BJ (cell line): Measurements from ENCODE around the gene WASL. TPM values are rescaled to one million over a fixed set of nuclear protein-coding genes. Genes with fewer than 3 reads are reported as not detected.

Experiments used
- CTCF ChIA-PET: fragments of 350-600 bp; formaldehyde crosslinking; extraction: SDS; loops from one replicate; lab custom pipeline; 2021; ENCODE audit warnings: antibody characterized with exemption, inconsistent platforms; lab: Yijun Ruan, JAX
- POLR2A ChIA-PET: fragments of 300-600 bp; sonication (Branson Sonifier 250); formaldehyde crosslinking; extraction: SDS; loops from one replicate; lab custom pipeline; 2021; ENCODE audit warnings: antibody characterized with exemption; lab: Charles Lee
- DNase-seq: peaks from one replicate; pipeline ENCODE4 v3.0.0-alpha.2; 2011; ENCODE audit warnings: low read depth
- H3K27me3 ChIP-seq: 2 replicates; pipeline ENCODE4 v1.6.0; 2011; ENCODE audit warnings: low read length; ENCODE audit not compliant: control insufficient read depth, insufficient read depth
- H3K36me3 ChIP-seq: 2 replicates; pipeline ENCODE4 v1.5.1; 2011; ENCODE audit warnings: low read length; ENCODE audit not compliant: control insufficient read depth, insufficient read depth
- H3K4me3 ChIP-seq: 2 replicates; pipeline ENCODE4 v1.5.1; 2011; ENCODE audit warnings: low read depth, mild to moderate bottlenecking, control low read depth, low read length
- polyA plus RNA-seq: library from polyadenylated mRNA; depleted of rRNA; stranded (reverse); fragments of >200 nt; gene quantifications from 2 replicates; pipeline ENCODE4 v1.2.3, GENCODE V29; 2011
- TF ChIP-seq, protein P1 (sequence below): IDR thresholded peaks from 2 replicates; pipeline ENCODE4 v1.5.1; 2011; ENCODE audit warnings: low read depth, mild to moderate bottlenecking, control low read depth, inconsistent platforms, low read length, moderate library complexity; ENCODE audit not compliant: insufficient read depth

The WASL gene
- polyA plus RNA-seq, 1 experiment, result 4.0 TPM

DNA sequence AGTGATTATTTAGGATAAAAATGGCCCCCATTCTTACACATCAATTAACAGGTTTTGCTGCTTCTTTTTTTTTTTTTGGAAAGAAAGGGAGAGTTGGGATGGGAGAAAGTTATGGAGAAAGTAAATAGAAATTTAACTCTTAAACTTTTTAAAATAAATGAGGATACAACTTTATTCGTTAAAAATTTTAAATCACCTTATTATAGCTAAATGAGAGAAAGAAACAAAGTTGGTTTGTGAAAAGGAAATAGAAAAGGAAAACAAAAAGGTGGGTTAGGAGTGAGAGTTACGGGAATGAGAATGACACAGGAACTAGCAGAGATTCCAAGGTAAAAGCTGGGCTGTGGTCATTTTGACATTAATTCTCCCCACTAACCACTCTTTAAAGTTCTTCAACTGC is 58.3 kb downstream of the WASL start:
- Histone ChIP-seq H3K4me3 (no peak overlapping the region), H3K36me3 (0 out of 2 replicates have a peak, but pooled peaks cover 3% of the 10 kb centered on the region), H3K27me3 (no peaks in the 10 kb centered on the region)
- TF ChIP-seq, protein P1, sequence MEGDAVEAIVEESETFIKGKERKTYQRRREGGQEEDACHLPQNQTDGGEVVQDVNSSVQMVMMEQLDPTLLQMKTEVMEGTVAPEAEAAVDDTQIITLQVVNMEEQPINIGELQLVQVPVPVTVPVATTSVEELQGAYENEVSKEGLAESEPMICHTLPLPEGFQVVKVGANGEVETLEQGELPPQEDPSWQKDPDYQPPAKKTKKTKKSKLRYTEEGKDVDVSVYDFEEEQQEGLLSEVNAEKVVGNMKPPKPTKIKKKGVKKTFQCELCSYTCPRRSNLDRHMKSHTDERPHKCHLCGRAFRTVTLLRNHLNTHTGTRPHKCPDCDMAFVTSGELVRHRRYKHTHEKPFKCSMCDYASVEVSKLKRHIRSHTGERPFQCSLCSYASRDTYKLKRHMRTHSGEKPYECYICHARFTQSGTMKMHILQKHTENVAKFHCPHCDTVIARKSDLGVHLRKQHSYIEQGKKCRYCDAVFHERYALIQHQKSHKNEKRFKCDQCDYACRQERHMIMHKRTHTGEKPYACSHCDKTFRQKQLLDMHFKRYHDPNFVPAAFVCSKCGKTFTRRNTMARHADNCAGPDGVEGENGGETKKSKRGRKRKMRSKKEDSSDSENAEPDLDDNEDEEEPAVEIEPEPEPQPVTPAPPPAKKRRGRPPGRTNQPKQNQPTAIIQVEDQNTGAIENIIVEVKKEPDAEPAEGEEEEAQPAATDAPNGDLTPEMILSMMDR, result no peak
- no peak for DNase-seq
- ChIA-PET POLR2A (no interaction called here), CTCF (interaction anchor here (0.7 to 2.5 kb wide), 3 partner anchors 11 to 175 kb away, joined by 3 to 11 read pairs (median 3); no protein-coding TSS in a partner anchor)

DNA sequence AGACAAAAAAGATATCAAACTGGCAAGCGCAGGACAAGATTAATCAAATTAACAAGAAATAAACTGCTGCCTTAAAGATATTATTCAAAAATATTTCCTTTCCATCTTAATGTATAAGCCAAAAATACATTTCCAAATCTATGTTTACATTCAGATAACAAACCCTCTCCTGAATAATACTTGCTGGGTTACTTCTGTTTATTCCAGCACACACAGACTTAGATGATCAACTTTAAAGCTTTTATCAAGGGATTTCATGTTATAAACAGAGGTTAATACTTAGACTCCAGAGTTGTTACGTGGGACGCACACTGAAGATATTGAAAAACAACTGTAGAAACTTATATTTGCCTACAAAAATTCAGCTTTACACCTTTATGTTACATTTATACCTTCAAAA is 59.6 kb downstream of the WASL start:
- TF ChIP-seq, protein P1, result no peak
- H3K27me3 ChIP-seq, result no peaks in the 10 kb centered on the region
- POLR2A ChIA-PET, result no interaction called here
- CTCF ChIA-PET, result interaction anchor here (1.0 to 2.5 kb wide), 3 partner anchors 12 to 59 kb away, joined by 3 to 11 read pairs (median 6); partner anchors contain the start of gene WASL
- 0 out of 2 replicates have a peak, but pooled peaks cover 3% of the 10 kb centered on the region for H3K36me3 ChIP-seq
- DNase-seq, result no peak
- H3K4me3 ChIP-seq, result no peak overlapping the region

- POLR2A ChIA-PET, result no interaction called here
- Histone ChIP-seq H3K36me3 (0 out of 2 replicates have a peak, but pooled peaks cover 3% of the 10 kb centered on the region), H3K4me3 (no peak overlapping the region), H3K27me3 (no peaks in the 10 kb centered on the region)
- no peak for DNase-seq
- TF ChIP-seq, protein P1, result no peak
- CTCF ChIA-PET, result interaction anchor here (2.3 kb wide), 1 partner anchor 14 kb away, joined by 7 read pairs; no protein-coding TSS in a partner anchor
Measured at GRCh38 chr7:123687727-123688126, 61.1 kb downstream of the WASL start.

GRCh38 chr7:123687161-123687560 is 61.6 kb downstream of the WASL start:
- Histone ChIP-seq H3K4me3 (no peak overlapping the region), H3K36me3 (no peaks in the 10 kb centered on the region), H3K27me3 (no peaks in the 10 kb centered on the region)
- ChIA-PET POLR2A (no interaction called here), CTCF (interaction anchor here (1.3 to 2.3 kb wide), 2 partner anchors 14 to 181 kb away, joined by 3 to 7 read pairs; no protein-coding TSS in a partner anchor)
- TF ChIP-seq, protein P1, result no peak
- no peak for DNase-seq

- Histone ChIP-seq H3K4me3 (no peak overlapping the region), H3K27me3 (no peaks in the 10 kb centered on the region), H3K36me3 (no peaks in the 10 kb centered on the region)
- ChIA-PET CTCF (interaction anchor here (0.8 to 1.9 kb wide), 10 partner anchors 8 to 190 kb away, joined by 3 to 23 read pairs (median 5); no protein-coding TSS in a partner anchor), POLR2A (interaction anchor here (0.6 kb wide), 1 partner anchor 9 kb away, joined by 4 read pairs; no protein-coding TSS in a partner anchor)
- TF ChIP-seq, protein P1, result peak; percentile 55
- DNase-seq, result peak; percentile 28
Measured at GRCh38 chr7:123682690-123683089, 66.1 kb downstream of the WASL start.
